Lower lobe of right lung (tissue), 2 donors: Measurements from ENCODE around the gene ZBED4. TPM values are rescaled to one million over a fixed set of nuclear protein-coding genes. Genes with fewer than 3 reads are reported as not detected.
"Not testable (repeated sequence)": the region's sequence is repeated elsewhere in the genome, so short reads cannot be mapped to it uniquely, and the experiment has no call there.

Source experiments
- ATAC-seq, 2 donors: fragments of 200-7000 bp; cut with Tn5 transposase; one replicate each; pipeline ENCODE4 v1.9.1; 2020 to 2022; ENCODE audit warnings: mild to moderate bottlenecking in 2 of 2, moderate library complexity in 2 of 2
- DNase-seq: peaks from one replicate; pipeline ENCODE4 v3.0.0-alpha.2; 2020
- H3K27ac ChIP-seq: fragments of 200-600 bp; one replicate; pipeline ENCODE4 v1.8.0; 2022
- H3K27me3 ChIP-seq: fragments of 200-600 bp; one replicate; pipeline ENCODE4 v1.8.0; 2022; ENCODE audit warnings: low read depth
- H3K36me3 ChIP-seq: fragments of 200-600 bp; one replicate; pipeline ENCODE4 v1.8.0; 2022; ENCODE audit warnings: mild to moderate bottlenecking
- H3K4me1 ChIP-seq: fragments of 200-600 bp; one replicate; pipeline ENCODE4 v1.8.0; 2022
- H3K4me3 ChIP-seq: fragments of 200-600 bp; one replicate; pipeline ENCODE4 v1.8.0; 2022; ENCODE audit warnings: mild to moderate bottlenecking
- H3K9me3 ChIP-seq: fragments of 200-600 bp; one replicate; pipeline ENCODE4 v1.8.0; 2022
- intact Hi-C: fragments of 100-400 bp; cut with DNase I; formaldehyde crosslinking; loops from one replicate; pipeline ENCODE4 v1.11.0; 2022
- total RNA-seq: library from RNA; stranded (reverse); fragmentation: NEBNext Ultra II Directional; extraction: Animal tissue kit (Norgen Biotek cat#: 25700); gene quantifications from one replicate; pipeline ENCODE4 v1.2.1, GENCODE V29; 2021
- TF ChIP-seq, protein P1 (sequence below): fragments of 200-600 bp; IDR thresholded peaks from one replicate; pipeline ENCODE4 v1.8.0; 2022; ENCODE audit warnings: antibody characterized with exemption, mild to moderate bottlenecking
- donor health status: DM: no; HTN: yes; CAD: no; lungs with severe emphysema.

Gene ZBED4
- total RNA-seq, 1 donor from 2014 or later = 12.7 TPM

DNA sequence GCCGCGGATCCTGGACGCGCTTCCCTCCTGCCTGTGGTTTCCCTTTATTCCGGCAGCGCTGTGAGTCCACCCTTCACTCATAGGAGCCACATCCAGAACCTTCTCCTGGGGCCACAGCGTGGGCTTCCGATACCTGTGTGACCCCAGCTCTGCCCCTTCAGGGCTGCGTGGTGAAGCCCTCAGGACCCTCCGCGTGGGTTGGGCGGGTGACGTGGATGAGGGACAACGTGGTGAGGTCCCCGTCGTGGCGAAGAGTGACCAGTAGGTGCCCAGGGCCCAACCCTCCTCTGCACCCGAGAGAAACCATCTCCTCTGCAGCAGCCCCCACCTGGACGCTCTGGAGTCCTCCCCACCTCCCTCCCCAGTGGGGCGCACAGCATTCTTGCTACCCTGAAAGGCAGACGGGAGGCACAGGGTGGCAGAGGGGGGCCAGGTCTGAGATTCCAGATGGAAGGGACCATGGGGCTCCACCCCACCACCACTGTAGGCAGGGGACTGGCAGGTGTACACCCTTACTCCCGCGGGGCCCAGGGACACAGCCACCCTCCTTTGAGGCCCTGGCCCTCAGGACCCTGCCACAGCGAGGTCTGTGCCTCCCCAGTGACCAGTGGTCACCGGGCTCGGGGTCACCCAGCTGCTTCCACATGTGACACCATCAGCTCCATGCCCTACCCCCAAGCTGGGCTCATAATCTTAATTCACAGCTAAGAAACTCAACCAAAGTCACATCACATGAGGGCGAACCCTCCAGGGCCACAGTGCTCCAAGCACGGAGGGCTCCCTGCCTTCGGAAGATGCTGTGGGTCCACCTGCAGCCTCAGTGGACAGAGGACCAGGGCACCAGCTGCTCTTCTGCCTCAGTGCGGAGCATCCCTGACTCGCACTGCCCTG is 3.4 kb upstream of the ZBED4 start:
- Histone ChIP-seq H3K4me3 (peak overlapping the region; percentile 59), H3K27me3 (peaks cover 35% of the 10 kb centered on the region), H3K36me3 (no peaks in the 10 kb centered on the region), H3K4me1 (peaks cover 35% of the 10 kb centered on the region), H3K27ac (no peak overlapping the region), H3K9me3 (no peaks in the 10 kb centered on the region)
- DNase-seq = no peak
- intact Hi-C loops = no loop called here
- TF ChIP-seq, protein P1, sequence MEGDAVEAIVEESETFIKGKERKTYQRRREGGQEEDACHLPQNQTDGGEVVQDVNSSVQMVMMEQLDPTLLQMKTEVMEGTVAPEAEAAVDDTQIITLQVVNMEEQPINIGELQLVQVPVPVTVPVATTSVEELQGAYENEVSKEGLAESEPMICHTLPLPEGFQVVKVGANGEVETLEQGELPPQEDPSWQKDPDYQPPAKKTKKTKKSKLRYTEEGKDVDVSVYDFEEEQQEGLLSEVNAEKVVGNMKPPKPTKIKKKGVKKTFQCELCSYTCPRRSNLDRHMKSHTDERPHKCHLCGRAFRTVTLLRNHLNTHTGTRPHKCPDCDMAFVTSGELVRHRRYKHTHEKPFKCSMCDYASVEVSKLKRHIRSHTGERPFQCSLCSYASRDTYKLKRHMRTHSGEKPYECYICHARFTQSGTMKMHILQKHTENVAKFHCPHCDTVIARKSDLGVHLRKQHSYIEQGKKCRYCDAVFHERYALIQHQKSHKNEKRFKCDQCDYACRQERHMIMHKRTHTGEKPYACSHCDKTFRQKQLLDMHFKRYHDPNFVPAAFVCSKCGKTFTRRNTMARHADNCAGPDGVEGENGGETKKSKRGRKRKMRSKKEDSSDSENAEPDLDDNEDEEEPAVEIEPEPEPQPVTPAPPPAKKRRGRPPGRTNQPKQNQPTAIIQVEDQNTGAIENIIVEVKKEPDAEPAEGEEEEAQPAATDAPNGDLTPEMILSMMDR = no peak
- ATAC-seq = no peak

GRCh38 chr22:49850959-49851802 is 2.5 kb upstream of the ZBED4 start:
- H3K27ac ChIP-seq = no peak overlapping the region
- no peaks in the 10 kb centered on the region for H3K36me3 ChIP-seq
- TF ChIP-seq, protein P1 = no peak
- DNase-seq = no peak
- intact Hi-C loops = no loop called here
- H3K4me3 ChIP-seq = no peak overlapping the region
- H3K27me3 ChIP-seq = peaks cover 35% of the 10 kb centered on the region
- no peaks in the 10 kb centered on the region for H3K9me3 ChIP-seq
- ATAC-seq = no peak
- peaks cover 45% of the 10 kb centered on the region for H3K4me1 ChIP-seq

- DNase-seq, H3K36me3 ChIP-seq, H3K9me3 ChIP-seq, ATAC-seq, intact Hi-C loops: not testable (repeated sequence)
- Histone ChIP-seq H3K4me1 (peaks cover 47% of the 10 kb centered on the region), H3K4me3 (peak overlapping the region; percentile 77), H3K27ac (peak overlapping the region; percentile 96), H3K27me3 (peaks cover 33% of the 10 kb centered on the region)
Observed at GRCh38 chr22:49852568-49852897, 1.1 kb upstream of the ZBED4 start.

DNA sequence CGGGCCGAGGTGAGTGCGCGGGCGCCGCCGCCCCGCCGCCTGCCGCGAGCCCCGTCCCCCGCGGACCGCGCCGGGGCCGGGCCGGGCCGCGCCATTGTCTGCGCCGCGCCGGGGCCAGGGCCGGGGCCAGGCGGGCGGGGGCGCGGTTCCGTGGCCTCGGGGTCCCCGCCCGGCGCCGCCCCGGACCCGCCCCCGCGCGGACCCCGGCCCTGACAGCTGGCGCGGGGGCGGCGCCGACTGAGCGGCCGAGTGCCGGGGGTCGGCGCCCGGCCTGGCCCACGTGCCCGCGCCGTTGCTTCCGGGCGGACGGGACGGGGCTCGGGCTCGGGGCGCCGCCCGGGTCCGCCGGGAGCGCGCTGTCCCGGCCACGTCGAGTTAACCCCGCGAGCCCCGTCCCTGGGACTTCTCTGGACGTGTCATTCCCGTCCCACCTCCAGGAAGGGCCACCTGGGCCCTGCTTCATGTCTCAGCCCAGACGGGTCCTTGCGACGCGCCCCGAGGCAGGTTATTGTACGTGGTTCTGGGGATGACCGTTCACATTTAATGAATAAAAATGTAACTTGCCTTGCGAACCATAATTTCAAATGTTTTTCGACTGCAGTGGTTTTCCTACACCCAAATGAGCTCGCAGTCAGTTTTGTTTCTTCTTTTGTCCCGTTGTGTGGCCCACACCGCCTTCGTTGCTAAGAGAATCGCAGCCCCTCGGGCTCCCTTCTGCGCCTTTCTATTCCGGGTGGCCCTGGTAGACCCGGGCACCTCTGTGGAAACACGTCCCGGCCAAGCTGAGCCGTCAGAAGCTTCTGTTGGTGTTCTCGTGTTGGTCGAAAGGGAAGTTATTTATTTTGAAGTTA is 562 bp downstream of the ZBED4 start:
- intact Hi-C loops = no loop called here
- peaks cover 17% of the 10 kb centered on the region for H3K27me3 ChIP-seq
- DNase-seq (peak; percentile 65), ATAC-seq (no peak)
- H3K4me1 ChIP-seq = peaks cover 35% of the 10 kb centered on the region
- no peaks in the 10 kb centered on the region for H3K36me3 ChIP-seq
- no peaks in the 10 kb centered on the region for H3K9me3 ChIP-seq
- TF ChIP-seq, protein P1 = no peak
- peak overlapping the region; percentile 80 for H3K27ac ChIP-seq
- peak overlapping the region; percentile 72 for H3K4me3 ChIP-seq

DNA sequence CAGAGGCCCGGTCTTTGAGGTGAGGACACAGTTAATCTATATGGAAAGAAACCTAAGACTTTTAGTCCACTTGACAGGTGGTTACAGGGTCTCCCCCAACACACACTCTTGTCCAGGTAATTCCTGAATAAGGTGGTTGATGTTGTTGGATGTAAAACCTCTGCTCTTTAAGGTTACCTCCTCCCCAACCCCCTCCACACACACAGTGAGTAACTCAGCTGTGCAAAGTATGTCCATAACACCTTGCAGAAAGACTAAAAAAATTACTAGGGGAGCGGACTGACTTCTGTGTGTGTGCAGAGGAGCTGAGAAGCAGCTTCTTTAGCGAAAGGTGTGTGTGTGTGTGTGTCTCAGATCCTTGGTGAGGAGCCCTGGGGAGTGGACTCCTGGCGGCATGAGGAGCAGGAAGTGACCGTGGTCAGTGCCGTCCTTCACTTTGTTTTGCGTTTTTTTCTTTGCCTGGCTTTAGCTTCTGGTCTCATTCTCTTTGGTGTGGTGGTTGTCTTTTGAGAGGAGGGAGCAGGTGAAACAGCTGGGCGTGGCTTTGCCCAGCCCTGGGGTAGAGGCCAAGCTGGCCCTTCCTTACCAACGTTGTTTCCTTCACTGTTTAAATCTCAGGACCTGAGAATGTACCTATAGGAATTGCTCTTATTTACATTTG is 1.7 kb downstream of the ZBED4 start:
- no peaks in the 10 kb centered on the region for H3K36me3 ChIP-seq
- H3K27ac ChIP-seq = peak overlapping the region; percentile 9
- peak overlapping the region; percentile 72 for H3K4me3 ChIP-seq
- no peaks in the 10 kb centered on the region for H3K9me3 ChIP-seq
- intact Hi-C loops = no loop called here
- DNase-seq (no peak), ATAC-seq (no peak)
- TF ChIP-seq, protein P1 = no peak
- peaks cover 5% of the 10 kb centered on the region for H3K27me3 ChIP-seq
- H3K4me1 ChIP-seq = peaks cover 26% of the 10 kb centered on the region
